Liver (tissue), 3 donors: Measurements from ENCODE around the gene LZTS3.

ENCODE experiments used
- EGR1 ChIP-seq, 2 donors: IDR thresholded peaks; 2 replicates each; pipeline ENCODE4 v1.6.1; 2016 to 2018; ENCODE audit warnings: antibody characterized with exemption in 2 of 2, low read depth in 2 of 2
- RAD21 ChIP-seq, 2 donors: IDR thresholded peaks; 2 replicates each; pipeline ENCODE4 v1.6.1; 2016; ENCODE audit warnings: antibody characterized with exemption in 2 of 2, mild to moderate bottlenecking in 2 of 2
- SP1 ChIP-seq: IDR thresholded peaks from 2 replicates; pipeline ENCODE4 v1.6.1; 2018; ENCODE audit warnings: antibody characterized with exemption, mild to moderate bottlenecking
- TF ChIP-seq, protein P1 (sequence below): IDR thresholded peaks from 2 replicates; pipeline ENCODE4 v1.6.1; 2016; ENCODE audit warnings: antibody characterized with exemption
- TF ChIP-seq, protein P2 (sequence below): fragments of 150-350 bp; IDR thresholded peaks from 2 replicates; pipeline ENCODE4 v1.5.1; 2017; ENCODE audit warnings: improper control_type of control experiment, low read depth, low read length; ENCODE audit not compliant: missing input control
- donor health status: healthy.
- donor health status: healthy.

DNA sequence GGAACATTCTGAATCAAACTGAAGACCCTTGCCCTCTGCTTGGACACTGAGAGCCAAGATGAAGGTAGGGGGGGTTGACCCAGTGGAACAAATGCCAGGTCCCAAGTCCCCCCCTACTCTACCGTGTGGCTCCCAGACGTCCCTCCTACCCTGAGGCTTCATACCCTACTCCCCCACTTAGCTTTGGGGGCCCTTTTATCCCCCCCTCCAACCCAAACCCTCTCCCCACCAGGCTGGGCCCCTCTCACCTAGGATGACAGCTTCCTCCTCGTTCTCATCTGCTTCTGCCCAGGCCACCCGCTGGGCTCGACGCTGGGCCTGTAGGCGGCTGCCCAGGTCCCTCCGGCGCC, 29.6 kb upstream of the LZTS3 start:
- TF ChIP-seq, protein P1, sequence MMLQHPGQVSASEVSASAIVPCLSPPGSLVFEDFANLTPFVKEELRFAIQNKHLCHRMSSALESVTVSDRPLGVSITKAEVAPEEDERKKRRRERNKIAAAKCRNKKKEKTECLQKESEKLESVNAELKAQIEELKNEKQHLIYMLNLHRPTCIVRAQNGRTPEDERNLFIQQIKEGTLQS: no peak
- TF ChIP-seq, protein P2, sequence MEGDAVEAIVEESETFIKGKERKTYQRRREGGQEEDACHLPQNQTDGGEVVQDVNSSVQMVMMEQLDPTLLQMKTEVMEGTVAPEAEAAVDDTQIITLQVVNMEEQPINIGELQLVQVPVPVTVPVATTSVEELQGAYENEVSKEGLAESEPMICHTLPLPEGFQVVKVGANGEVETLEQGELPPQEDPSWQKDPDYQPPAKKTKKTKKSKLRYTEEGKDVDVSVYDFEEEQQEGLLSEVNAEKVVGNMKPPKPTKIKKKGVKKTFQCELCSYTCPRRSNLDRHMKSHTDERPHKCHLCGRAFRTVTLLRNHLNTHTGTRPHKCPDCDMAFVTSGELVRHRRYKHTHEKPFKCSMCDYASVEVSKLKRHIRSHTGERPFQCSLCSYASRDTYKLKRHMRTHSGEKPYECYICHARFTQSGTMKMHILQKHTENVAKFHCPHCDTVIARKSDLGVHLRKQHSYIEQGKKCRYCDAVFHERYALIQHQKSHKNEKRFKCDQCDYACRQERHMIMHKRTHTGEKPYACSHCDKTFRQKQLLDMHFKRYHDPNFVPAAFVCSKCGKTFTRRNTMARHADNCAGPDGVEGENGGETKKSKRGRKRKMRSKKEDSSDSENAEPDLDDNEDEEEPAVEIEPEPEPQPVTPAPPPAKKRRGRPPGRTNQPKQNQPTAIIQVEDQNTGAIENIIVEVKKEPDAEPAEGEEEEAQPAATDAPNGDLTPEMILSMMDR: no peak
- TF ChIP-seq EGR1 (IDR thresholded peaks at IDR 0.05; ENCODE audit: low read depth in 2 of 2) (no peak), SP1 (no peak), RAD21 (IDR thresholded peaks at IDR 0.05) (no peak)
